Measurements from ENCODE around the gene PGC.

GRCh38 chr6:41727705-41728072 is 19.5 kb downstream of the PGC start:
- TF ChIP-seq GATA2 (IDR thresholded peaks at IDR 0.05; ENCODE audit: low read depth, low read length), result no peak
- TF ChIP-seq GATA3 (IDR thresholded peaks at IDR 0.05; ENCODE audit: low read depth, low read length), result no peak

Data from SH-SY5Y (cell line).